ENCODE results near the gene AFDN.

AFDN gene

DNA sequence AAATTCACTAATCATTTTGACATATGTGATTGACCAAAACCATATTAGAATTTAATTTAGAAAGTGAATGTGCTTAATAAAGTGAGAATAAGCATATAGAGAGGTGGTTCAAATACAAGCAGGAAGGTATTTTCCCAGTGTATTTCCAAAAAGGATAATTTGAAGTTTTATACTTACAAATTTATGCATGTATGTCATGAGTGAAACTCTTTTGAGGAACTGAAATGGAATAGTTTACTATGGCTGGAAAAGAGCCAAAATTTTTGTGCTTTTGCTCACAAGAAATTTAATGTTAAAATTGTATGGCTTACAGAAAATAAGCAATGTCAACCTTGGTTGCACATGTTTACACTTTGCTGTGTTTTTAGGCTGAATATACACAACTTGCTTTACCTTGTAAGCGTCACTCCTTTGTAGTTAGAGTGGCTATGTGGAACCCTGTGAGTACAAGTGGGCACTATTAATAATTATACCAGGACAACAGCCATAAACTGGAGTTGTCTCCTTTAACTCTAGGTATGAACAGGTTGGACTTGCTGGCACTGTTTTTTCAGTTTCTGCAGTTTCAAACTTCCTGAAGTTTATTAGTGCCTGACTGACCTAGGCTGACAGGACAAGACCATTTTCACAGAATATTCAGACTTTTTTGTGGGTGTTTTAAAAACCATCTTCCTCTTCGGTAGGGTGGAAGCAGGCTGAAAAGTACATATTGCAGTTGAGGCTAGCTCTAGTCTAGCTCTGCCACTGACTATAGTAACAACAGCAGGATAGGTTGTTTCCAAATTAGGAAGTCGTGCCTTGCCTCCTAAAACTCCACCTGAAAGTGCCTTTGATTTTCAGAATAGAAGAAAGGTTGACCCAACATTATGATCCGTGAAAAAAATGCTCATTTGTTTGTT is 6.0 kb downstream of the AFDN start:
- Histone ChIP-seq H3K9ac (no peak overlapping the region), H3K79me2 (ENCODE audit: insufficient read depth, low read depth) (peaks cover 92% of the 10 kb centered on the region), H3K27ac (peak overlapping the region; percentile 44; the same call in 1 of the 2 replicates), H3K4me2 (peak overlapping the region; percentile 31), H3K27me3 (ENCODE audit: insufficient read depth, low read depth) (no peaks in the 10 kb centered on the region), H2AFZ (ENCODE audit: low read depth) (no peak overlapping the region), H3K4me1 (ENCODE audit: low read depth, poor library complexity, severe bottlenecking) (peaks cover 66% of the 10 kb centered on the region), H3K36me3 (ENCODE audit: insufficient read depth) (no peaks in the 10 kb centered on the region), H3K4me3 (IDR thresholded peaks at IDR 0.05; ENCODE audit: insufficient read depth, low read depth, low read length) (no peak overlapping the region), H4K20me1 (ENCODE audit: insufficient read depth) (peaks cover 4% of the 10 kb centered on the region; the same call in 1 of the 2 replicates)
- TF ChIP-seq CTCF (conservative IDR thresholded peaks at IDR 0.05; ENCODE audit: low read depth, low read length) = no peak

- Histone ChIP-seq H4K20me1 (ENCODE audit: insufficient read depth) (no peaks in the 10 kb centered on the region), H3K4me1 (ENCODE audit: low read depth, poor library complexity, severe bottlenecking) (peaks cover 60% of the 10 kb centered on the region), H3K27ac (peak overlapping the region; percentile 44; the same call in 1 of the 2 replicates), H3K36me3 (ENCODE audit: insufficient read depth) (no peaks in the 10 kb centered on the region), H3K27me3 (ENCODE audit: insufficient read depth, low read depth) (no peaks in the 10 kb centered on the region), H3K79me2 (ENCODE audit: insufficient read depth, low read depth) (peaks cover 92% of the 10 kb centered on the region), H2AFZ (ENCODE audit: low read depth) (no peak overlapping the region), H3K4me3 (IDR thresholded peaks at IDR 0.05; ENCODE audit: insufficient read depth, low read depth, low read length) (no peak overlapping the region), H3K9ac (no peak overlapping the region), H3K4me2 (peak overlapping the region; percentile 31)
- TF ChIP-seq CTCF (conservative IDR thresholded peaks at IDR 0.05; ENCODE audit: low read depth, low read length) = no peak
Measured at GRCh38 chr6:167833396-167833763, 6.7 kb downstream of the AFDN start.

DNA sequence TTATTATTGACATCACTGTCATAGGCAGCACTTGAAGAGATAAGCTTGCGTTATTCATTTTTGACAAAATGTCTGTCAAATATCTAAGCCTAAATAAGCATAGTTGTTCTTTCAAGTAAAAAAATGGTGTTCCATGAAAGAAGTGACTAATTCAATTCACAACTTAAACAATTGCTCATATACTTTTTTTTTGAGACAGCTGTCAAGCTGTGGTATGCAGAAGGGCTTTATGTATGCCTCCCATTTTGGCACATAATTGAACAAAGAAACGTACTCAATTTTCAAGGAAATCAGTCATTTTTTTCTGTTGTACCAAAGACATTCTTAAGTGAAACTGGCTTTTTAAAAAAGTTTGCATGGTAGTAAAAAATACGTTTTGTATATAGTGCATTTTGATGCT is 8.5 kb downstream of the AFDN start:
- peaks cover 41% of the 10 kb centered on the region for H3K4me1 ChIP-seq (ENCODE audit: low read depth, poor library complexity, severe bottlenecking)
- no peak overlapping the region for H3K4me3 ChIP-seq (IDR thresholded peaks at IDR 0.05; ENCODE audit: insufficient read depth, low read depth, low read length)
- no peak for TF ChIP-seq CTCF (conservative IDR thresholded peaks at IDR 0.05; ENCODE audit: low read depth, low read length)
- no peak overlapping the region for H3K9ac ChIP-seq
- H3K4me2 ChIP-seq = no peak overlapping the region
- no peak overlapping the region for H3K27ac ChIP-seq
- no peaks in the 10 kb centered on the region for H3K27me3 ChIP-seq (ENCODE audit: insufficient read depth, low read depth)
- H3K36me3 ChIP-seq (ENCODE audit: insufficient read depth) = no peaks in the 10 kb centered on the region
- H4K20me1 ChIP-seq (ENCODE audit: insufficient read depth) = no peaks in the 10 kb centered on the region
- H2AFZ ChIP-seq (ENCODE audit: low read depth) = no peak overlapping the region
- H3K79me2 ChIP-seq (ENCODE audit: insufficient read depth, low read depth) = peaks cover 91% of the 10 kb centered on the region

DNA sequence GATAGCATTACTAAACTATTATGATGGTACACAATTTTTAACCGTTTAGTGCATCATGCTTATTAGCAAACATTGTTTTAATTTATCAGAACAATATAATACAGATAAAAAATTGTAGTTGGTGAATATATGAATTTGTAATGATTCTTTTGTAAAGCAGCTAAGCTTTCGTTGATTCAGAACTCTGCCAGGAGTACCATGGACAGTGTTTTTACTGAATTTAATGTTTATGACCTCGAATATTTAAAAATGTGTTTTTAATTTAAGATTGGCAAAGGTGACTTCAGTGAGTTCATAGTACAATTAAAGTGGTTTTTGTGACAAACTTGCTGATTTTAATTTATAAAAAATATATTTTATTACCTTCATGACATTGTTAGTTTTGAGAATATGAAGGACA is 10.0 kb downstream of the AFDN start:
- Histone ChIP-seq H3K9ac (no peak overlapping the region), H3K4me1 (ENCODE audit: low read depth, poor library complexity, severe bottlenecking) (peaks cover 27% of the 10 kb centered on the region), H2AFZ (ENCODE audit: low read depth) (no peak overlapping the region), H3K36me3 (ENCODE audit: insufficient read depth) (no peaks in the 10 kb centered on the region), H3K79me2 (ENCODE audit: insufficient read depth, low read depth) (peaks cover 82% of the 10 kb centered on the region), H3K27me3 (ENCODE audit: insufficient read depth, low read depth) (no peaks in the 10 kb centered on the region), H3K4me3 (IDR thresholded peaks at IDR 0.05; ENCODE audit: insufficient read depth, low read depth, low read length) (no peak overlapping the region), H4K20me1 (ENCODE audit: insufficient read depth) (no peaks in the 10 kb centered on the region), H3K27ac (no peak overlapping the region), H3K4me2 (no peak overlapping the region)
- TF ChIP-seq CTCF (conservative IDR thresholded peaks at IDR 0.05; ENCODE audit: low read depth, low read length) = no peak

Measured in KMS-11 (cell line).